GM12875 (cell line): ENCODE measurements around the gene MPV17L2.
A peak's percentile ranks its signal among the peaks of the same experiment; 100 is the strongest.

Experiments used
- H3K4me3 ChIP-seq: one replicate; pipeline ENCODE4 v1.5.1; 2011; ENCODE audit warnings: low read depth, low read length, control low read depth
- TF ChIP-seq, protein P1 (sequence below): IDR thresholded peaks from 2 replicates; pipeline ENCODE4 v1.5.1; 2011; ENCODE audit warnings: low read depth, mild to moderate bottlenecking, control low read depth, inconsistent platforms, low read length, moderate library complexity, borderline replicate concordance; ENCODE audit not compliant: insufficient read depth

MPV17L2 gene

DNA sequence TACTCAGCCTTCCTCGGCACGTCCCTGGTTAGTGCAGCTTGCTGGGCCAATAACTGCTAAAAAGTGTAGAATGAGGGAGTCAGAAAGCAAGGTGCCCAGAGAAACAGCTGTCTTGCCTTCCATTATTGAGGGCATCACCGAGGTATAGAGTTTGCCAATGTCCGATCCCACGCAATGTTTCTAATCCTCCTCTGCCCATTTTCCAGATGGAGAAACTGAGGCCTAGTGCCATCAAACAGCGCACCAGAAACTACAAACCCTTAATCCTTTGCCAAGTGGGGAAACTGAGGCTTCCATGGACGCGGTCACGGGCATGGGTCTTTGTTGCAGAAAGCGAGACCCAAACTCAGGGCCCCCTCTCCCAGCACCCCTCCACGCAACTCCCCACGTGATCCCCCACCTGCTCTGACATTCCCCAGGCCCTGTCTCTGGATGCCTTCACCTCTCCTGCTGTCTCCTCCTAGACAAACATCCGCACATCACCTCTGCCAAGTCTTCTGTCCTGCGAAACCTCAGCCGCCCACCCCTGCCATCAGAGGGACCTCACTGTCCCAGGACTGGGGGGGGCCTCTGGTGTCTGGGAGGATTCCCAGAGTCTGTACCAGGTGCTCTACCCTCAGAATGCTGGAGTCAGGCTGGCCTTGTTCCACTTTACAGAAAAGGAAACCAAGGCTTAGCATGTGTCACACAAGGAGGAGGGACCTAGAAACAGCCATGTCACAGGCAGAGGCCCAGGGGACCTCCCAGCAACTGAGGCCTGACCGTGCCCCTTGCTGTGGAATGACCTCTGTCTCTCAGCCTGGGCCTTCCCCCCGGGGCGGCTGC is 34.1 kb downstream of the MPV17L2 start:
- TF ChIP-seq, protein P1, sequence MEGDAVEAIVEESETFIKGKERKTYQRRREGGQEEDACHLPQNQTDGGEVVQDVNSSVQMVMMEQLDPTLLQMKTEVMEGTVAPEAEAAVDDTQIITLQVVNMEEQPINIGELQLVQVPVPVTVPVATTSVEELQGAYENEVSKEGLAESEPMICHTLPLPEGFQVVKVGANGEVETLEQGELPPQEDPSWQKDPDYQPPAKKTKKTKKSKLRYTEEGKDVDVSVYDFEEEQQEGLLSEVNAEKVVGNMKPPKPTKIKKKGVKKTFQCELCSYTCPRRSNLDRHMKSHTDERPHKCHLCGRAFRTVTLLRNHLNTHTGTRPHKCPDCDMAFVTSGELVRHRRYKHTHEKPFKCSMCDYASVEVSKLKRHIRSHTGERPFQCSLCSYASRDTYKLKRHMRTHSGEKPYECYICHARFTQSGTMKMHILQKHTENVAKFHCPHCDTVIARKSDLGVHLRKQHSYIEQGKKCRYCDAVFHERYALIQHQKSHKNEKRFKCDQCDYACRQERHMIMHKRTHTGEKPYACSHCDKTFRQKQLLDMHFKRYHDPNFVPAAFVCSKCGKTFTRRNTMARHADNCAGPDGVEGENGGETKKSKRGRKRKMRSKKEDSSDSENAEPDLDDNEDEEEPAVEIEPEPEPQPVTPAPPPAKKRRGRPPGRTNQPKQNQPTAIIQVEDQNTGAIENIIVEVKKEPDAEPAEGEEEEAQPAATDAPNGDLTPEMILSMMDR = no peak
- H3K4me3 ChIP-seq = no peak overlapping the region

DNA sequence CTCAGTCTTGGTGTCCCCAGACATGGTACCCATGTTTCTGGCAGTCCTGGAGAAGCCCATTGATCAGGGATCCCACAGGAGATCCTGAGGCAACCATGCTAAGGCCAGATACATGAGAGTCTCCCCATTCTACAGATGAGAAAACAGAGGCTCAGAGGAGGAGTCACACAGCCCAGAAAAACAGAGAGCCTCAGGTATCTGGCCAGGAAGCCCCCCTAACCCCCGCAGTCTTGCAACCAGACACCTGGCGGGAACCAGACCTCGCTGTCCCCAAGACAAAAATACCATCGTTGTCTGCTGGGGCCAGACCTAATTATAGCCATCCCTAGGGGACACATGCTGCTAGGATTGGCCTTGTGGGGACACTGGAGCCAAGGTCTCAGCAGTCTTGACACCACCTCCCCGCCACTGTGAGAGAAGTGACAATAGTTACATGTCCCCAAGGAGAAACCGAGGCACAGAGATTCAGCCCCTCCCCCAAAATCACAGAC is 34.8 kb downstream of the MPV17L2 start:
- TF ChIP-seq, protein P1 = no peak

DNA sequence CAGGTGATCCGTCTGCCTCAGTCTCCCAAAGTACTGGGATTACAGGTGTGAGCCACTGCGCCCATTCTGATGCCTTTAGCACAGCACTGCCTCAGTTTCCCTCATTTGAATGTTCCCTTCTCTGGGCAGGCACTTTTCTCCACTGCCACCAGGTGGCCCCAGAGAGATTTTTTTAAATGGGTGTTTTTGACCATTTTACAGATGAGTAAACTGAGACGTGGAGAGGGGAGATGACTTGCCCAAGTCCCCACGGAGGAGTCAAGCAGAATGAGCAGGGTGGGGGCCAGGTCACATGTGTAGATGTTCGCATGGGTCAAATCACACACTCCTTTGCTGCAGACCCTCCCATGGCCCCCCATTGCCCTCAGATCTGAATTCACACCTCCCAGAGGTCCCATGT is 36.5 kb downstream of the MPV17L2 start:
- TF ChIP-seq, protein P1 = peak; percentile 66

More for the DNA sequence above, 34.8 kb downstream of the MPV17L2 start:
- H3K4me3 ChIP-seq = no peak overlapping the region

DNA sequence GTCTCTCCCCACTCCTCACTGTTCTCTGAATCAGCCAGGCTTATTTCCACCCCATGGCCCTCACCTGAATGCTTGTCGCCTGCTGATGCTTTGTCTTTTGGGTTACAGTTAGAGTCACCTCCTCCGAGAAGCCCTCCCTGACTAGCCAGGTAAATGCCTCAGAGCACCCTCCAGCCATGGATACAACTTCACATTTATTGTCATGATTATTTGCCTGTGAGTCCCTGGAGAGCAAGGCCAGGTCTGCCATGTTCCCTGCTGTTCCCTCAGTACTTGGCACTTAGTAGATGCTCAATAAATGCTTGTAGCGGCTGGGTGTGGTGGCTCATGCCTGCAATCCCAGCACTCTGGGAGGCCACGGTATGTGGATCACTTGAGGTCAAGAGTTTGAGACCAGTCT is 36.9 kb downstream of the MPV17L2 start:
- H3K4me3 ChIP-seq = no peak overlapping the region
- TF ChIP-seq, protein P1 = no peak

More for the DNA sequence above, 36.5 kb downstream of the MPV17L2 start:
- H3K4me3 ChIP-seq = no peak overlapping the region

DNA sequence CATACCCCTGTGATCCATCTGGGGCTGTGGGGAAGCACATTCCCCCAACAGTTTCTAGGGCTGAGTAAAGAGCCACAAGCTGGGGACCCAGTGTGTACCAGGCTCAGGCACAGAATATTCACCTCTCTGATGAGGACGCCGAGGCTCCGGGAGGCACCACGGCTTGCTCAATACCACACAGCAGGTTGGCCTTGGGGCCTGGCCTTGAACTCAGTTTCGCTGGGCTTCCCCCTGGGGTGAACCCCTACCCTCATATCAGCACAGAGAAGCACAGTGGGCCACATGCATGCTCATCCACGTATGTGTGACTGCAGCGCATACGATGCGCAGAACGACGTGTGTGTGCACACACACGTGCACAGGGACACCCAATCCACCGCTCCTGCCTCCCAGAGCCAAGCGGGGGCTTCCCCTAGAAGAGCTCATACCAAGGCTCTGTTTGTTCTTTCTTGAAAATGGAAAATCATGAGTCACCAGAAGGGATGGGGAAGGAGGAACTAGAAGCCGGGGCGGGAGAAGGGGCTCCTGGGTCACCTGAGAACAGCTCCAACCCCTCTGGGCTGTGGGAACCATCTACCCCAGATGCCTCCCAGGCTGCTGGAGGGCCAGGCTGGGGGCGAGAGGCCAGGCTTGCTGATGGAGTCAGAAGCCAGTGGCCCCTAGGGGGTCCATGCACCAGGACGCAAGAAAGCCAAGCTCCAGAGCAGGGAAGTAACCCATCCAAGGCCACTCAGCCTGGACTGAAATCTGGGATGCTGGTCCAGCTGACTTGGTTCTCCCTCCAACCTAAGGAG is 38.1 kb downstream of the MPV17L2 start:
- H3K4me3 ChIP-seq = no peak overlapping the region
- TF ChIP-seq, protein P1 = no peak

DNA sequence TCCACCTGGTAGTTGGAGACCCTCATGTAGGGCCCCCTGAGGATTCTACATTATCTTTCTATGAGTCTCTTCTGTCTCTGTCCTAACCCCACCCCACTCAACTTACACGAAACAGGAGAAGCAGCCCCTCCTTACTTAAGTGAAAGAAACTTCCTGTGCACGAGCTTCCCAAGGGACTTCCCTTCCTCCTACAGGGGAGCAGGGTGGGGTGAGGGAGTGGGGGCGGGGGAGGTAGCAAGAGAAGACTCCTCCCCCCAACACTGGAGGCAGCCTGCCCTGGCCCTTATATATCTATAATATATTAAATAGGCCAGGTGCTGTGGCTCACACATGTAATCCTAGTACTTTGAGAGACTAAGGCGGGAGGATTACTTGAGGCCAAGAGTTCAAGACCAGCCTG is 38.8 kb downstream of the MPV17L2 start:
- TF ChIP-seq, protein P1 = no peak
- H3K4me3 ChIP-seq = no peak overlapping the region
